Psoas muscle (tissue), 8 donors: ENCODE data around the gene NCOA7. TPM values are rescaled to one million over a fixed set of nuclear protein-coding genes. Genes with fewer than 3 reads are reported as not detected.

Source experiments
- ATAC-seq, 4 donors: fragments of 200-7000 bp; cut with Tn5 transposase; one replicate each; pipeline ENCODE4 v1.9.1; 2020; ENCODE audit warnings: moderate library complexity in 3 of 4, mild to moderate bottlenecking in 2 of 4
- DNase-seq, 2 donors: peaks; one replicate each; pipeline ENCODE4 v3.0.0-alpha.2; 2020
- H3K27ac ChIP-seq: fragments of 200-600 bp; one replicate; pipeline ENCODE4 v1.8.0; 2022
- H3K27me3 ChIP-seq, 3 donors: fragments of 200-600 bp in 1 of 3; one replicate each; pipeline versions ENCODE4 v1.6.1 to v1.8.0; 2013 to 2022; ENCODE audit warnings: low read length in 2 of 3, mild to moderate bottlenecking in 2 of 3, moderate library complexity in 1 of 3; ENCODE audit not compliant: insufficient read depth in 3 of 3
- H3K36me3 ChIP-seq, 2 donors: fragments of 200-600 bp in 1 of 2; one replicate each; pipeline versions ENCODE4 v1.6.1 to v1.8.0; 2013 to 2022; ENCODE audit warnings: low read depth in 1 of 2, mild to moderate bottlenecking in 1 of 2, moderate library complexity in 1 of 2; ENCODE audit not compliant: insufficient read depth in 1 of 2
- H3K4me1 ChIP-seq: fragments of 200-600 bp; one replicate; pipeline ENCODE4 v1.8.0; 2022
- H3K4me3 ChIP-seq: fragments of 200-600 bp; one replicate; pipeline ENCODE4 v1.8.0; 2022; ENCODE audit warnings: mild to moderate bottlenecking
- H3K9me3 ChIP-seq: fragments of 200-600 bp; one replicate; pipeline ENCODE4 v1.8.0; 2022
- CTCF ChIP-seq: fragments of 200-600 bp; IDR thresholded peaks from one replicate; pipeline ENCODE4 v1.8.0; 2022; ENCODE audit warnings: antibody characterized with exemption
- WGBS, 3 donors: extraction: QIAGEN DNeasy Blood & Tissue Kit; methylation state at CpG; one replicate each; pipeline versions ENCODE4 v1.1.6 to v1.1.7; 2013; 5-methylcytosine and 5-hydroxymethylcytosine counted together
- intact Hi-C, 2 donors: fragments of 100-400 bp; cut with DNase I; formaldehyde crosslinking; loops; one replicate each; pipeline versions ENCODE4 v1.11.0 to v1.14.2; 2022
- polyA plus RNA-seq, 3 donors: library from polyadenylated mRNA; stranded (reverse); fragments of 200-250 nt; gene quantifications; one replicate each; pipeline ENCODE4 v1.2.3, GENCODE V29; 2013
- total RNA-seq, 4 donors: library from RNA; stranded (reverse); fragmentation: NEBNext Ultra II Directional in 2 of 4; extraction: Animal tissue kit (Norgen Biotek cat#: 25700) in 2 of 4; gene quantifications; one replicate each; pipeline versions ENCODE4 v1.2.1 to v1.2.4, GENCODE V29; 2021 to 2023
- donor health status: healthy with polysubstance abuse.
- donor health status: DM: no; HTN: no; CAD: no; lungs with moderate emphysema.
- donor health status: Bipolar disorder and iron deficiency.
- donor health status: healthy.
- donor health status: DM: yes; HTN: yes; CAD: no.
- donor health status: DM: no; HTN: no; CAD: no.
- donor health status: DM: no; HTN: no; CAD: no.
- donor health status: DM: yes; HTN: yes; CAD: no.

NCOA7 gene
- total and polyA plus RNA-seq, 7 donors, result 3.1 to 22.5 (median 8.2) TPM

DNA sequence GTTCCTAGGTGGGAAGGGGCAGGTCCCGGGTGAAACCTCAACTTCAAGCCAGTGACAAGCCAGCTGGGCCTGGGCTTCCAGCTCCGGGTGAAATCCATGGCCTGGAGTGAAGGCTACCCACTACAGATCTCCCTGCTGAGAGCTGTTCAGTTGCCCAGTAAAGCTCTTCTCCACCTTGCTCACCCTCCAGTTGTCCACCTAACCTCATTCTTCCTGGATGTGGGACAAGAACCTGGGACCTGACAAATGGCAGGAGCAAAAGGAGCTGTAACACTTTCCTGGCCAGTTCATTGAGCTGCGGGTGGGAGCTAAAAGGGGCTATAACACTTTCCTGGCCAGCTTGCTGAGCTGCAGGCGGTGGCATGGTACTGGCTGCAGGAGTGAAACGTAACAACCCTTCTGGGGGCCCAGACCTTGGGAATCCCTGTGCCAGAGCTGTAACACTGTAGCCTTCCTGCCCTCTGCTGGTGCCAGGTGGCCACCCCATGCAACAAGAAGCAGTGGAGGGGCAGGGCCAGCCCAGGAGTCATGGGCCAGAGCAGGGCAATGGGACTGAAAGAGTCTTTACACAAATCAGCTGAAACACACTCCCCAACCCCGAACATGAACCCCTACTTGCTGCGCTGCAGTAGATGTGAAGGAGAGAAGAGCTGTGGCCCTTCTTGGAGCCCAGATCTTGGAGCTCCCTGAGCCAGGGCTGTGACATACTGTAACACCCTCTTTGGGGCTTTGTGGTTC is 162.2 kb downstream of the NCOA7 start:
- H3K27ac ChIP-seq, result no peak overlapping the region
- WGBS, 3 donors, result 76 to 83% (median 76%) methylated on average over 7 of the region's 7 CpGs
- H3K36me3 ChIP-seq, result no peaks in the 10 kb centered on the region
- peaks cover 8% of the 10 kb centered on the region for H3K4me1 ChIP-seq
- DNase-seq (no peak), ATAC-seq (no peak)
- no peaks in the 10 kb centered on the region for H3K9me3 ChIP-seq
- peaks cover 0 to 13% (median 0%) of the 10 kb centered on the region in 3 donors for H3K27me3 ChIP-seq
- no peak for TF ChIP-seq CTCF
- no peak overlapping the region for H3K4me3 ChIP-seq
- intact Hi-C loops, result loop anchor here (5.0 to 10.0 kb wide), 3 partner anchors 88 to 638 kb away; no protein-coding TSS in a partner anchor

DNA sequence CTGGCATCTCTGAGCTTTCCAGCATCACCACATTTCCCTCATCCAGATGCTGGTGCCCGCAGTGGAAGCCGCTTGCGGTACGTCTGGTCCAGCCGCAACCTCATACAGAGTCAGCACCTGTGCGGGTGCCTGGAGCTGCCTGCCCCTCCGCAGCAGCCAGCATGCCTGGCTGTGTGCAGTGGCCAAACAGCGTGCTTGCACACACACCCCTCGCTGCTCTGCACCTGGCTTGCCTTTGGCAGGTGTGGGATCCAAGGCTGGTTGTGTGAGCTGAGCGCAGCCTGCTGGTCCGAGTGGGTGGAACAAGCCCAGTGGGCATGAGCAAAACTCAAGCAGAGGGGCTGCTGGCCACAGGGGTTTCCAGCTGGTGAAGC is 162.7 kb downstream of the NCOA7 start:
- no peak overlapping the region for H3K4me3 ChIP-seq
- DNase-seq, result no peak
- ATAC-seq, result no peak
- 74 to 81% (median 79%) methylated on average over 11 of the region's 11 CpGs for WGBS, 3 donors
- intact Hi-C loops, result loop anchor here (5.0 to 10.0 kb wide), 3 partner anchors 89 to 639 kb away; no protein-coding TSS in a partner anchor
- TF ChIP-seq CTCF, result no peak
- H3K36me3 ChIP-seq, result no peaks in the 10 kb centered on the region
- H3K4me1 ChIP-seq, result peaks cover 12% of the 10 kb centered on the region
- no peaks in the 10 kb centered on the region for H3K9me3 ChIP-seq
- peaks cover 0 to 12% (median 0%) of the 10 kb centered on the region in 3 donors for H3K27me3 ChIP-seq
- H3K27ac ChIP-seq, result no peak overlapping the region

- intact Hi-C loops, result loop anchor here (5.0 to 10.0 kb wide), 6 partner anchors 38 to 648 kb away; partner anchors contain the start of gene NCOA7 (in 1 of the 2)
- DNase-seq (no peak), ATAC-seq (no peak)
- peaks cover 0 to 9% of the 10 kb centered on the region in 2 donors for H3K36me3 ChIP-seq
- 26 to 29% (median 28%) methylated on average over 5 of the region's 5 CpGs for WGBS, 3 donors
- H3K27me3 ChIP-seq, result peaks cover 0 to 10% (median 0%) of the 10 kb centered on the region in 3 donors
- no peak overlapping the region for H3K27ac ChIP-seq
- H3K4me1 ChIP-seq, result peaks cover 12% of the 10 kb centered on the region
- no peak for TF ChIP-seq CTCF
- no peaks in the 10 kb centered on the region for H3K9me3 ChIP-seq
- H3K4me3 ChIP-seq, result no peak overlapping the region
These were observed 164.1 kb downstream of the NCOA7 start for GRCh38 chr6:125954735-125955339.

- WGBS, 3 donors, result 45 to 47% (median 46%) methylated on average over 5 of the region's 5 CpGs
- no peak for TF ChIP-seq CTCF
- Histone ChIP-seq H3K27ac (peak overlapping the region; percentile 98), H3K36me3 (peaks cover 0 to 9% of the 10 kb centered on the region in 2 donors), H3K27me3 (peaks cover 0 to 10% (median 0%) of the 10 kb centered on the region in 3 donors), H3K4me3 (peak overlapping the region; percentile 97), H3K4me1 (peaks cover 12% of the 10 kb centered on the region), H3K9me3 (no peaks in the 10 kb centered on the region)
- DNase-seq (no peak), ATAC-seq (no peak)
- intact Hi-C loops, result loop anchor here (5.0 to 10.0 kb wide), 5 partner anchors 39 to 649 kb away; partner anchors contain the start of gene NCOA7 (in 1 of the 2)
These were observed 165.2 kb downstream of the NCOA7 start for GRCh38 chr6:125955973-125956372.
